Colonic mucosa (tissue), 4 donors: ENCODE data around the gene SPTAN1. TPM values are rescaled to one million over a fixed set of nuclear protein-coding genes. Genes with fewer than 3 reads are reported as not detected.

ENCODE experiments used
- DNase-seq: peaks from one replicate; pipeline ENCODE4 v3.0.0-alpha.2; 2020
- H3K27ac ChIP-seq: fragments of 200-600 bp; one replicate; pipeline ENCODE4 v1.8.0; 2021
- H3K27me3 ChIP-seq: fragments of 200-600 bp; one replicate; pipeline ENCODE4 v1.8.0; 2021
- H3K36me3 ChIP-seq: fragments of 200-600 bp; one replicate; pipeline ENCODE4 v1.8.0; 2021
- H3K4me1 ChIP-seq: fragments of 200-600 bp; one replicate; pipeline ENCODE4 v1.8.0; 2021; ENCODE audit warnings: mild to moderate bottlenecking
- H3K4me3 ChIP-seq: fragments of 200-600 bp; one replicate; pipeline ENCODE4 v1.8.0; 2021
- H3K9ac ChIP-seq, 2 donors: one replicate each; pipeline ENCODE4 v1.7.0; 2013; ENCODE audit warnings: control low read depth in 2 of 2, low read depth in 2 of 2, low read length in 2 of 2
- H3K9me3 ChIP-seq: fragments of 200-600 bp; one replicate; pipeline ENCODE4 v1.8.0; 2021
- CTCF ChIP-seq: fragments of 200-600 bp; IDR thresholded peaks from one replicate; pipeline ENCODE4 v1.8.0; 2022; ENCODE audit warnings: antibody characterized with exemption, mild to moderate bottlenecking
- intact Hi-C: fragments of 100-400 bp; cut with DNase I; formaldehyde crosslinking; loops from one replicate; pipeline ENCODE4 v1.14.1; 2022
- total RNA-seq, 2 donors: library from RNA; stranded (reverse); fragmentation: NEBNext Ultra II Directional in 1 of 2; extraction: Animal tissue kit (Norgen Biotek cat#: 25700) in 1 of 2; gene quantifications; one replicate each; pipeline ENCODE4 v1.2.1, GENCODE V29; 2021
- donor health status: healthy.
- donor health status: DM: no; HTN: no; CAD: no.
- donor health status: DM: no; HTN: no; CAD: no.

The SPTAN1 gene
- total RNA-seq, 2 donors from 2014 or later = 263 to 282 TPM

GRCh38 chr9:128624566-128624965 lies 72.2 kb downstream of the SPTAN1 start:
- DNase-seq = no peak
- intact Hi-C loops = no loop called here
- no peaks in the 10 kb centered on the region for H3K9me3 ChIP-seq
- no peak overlapping the region for H3K4me3 ChIP-seq
- H3K4me1 ChIP-seq = no peaks in the 10 kb centered on the region
- no peak overlapping the region for H3K27ac ChIP-seq
- H3K36me3 ChIP-seq = peaks cover 47% of the 10 kb centered on the region
- no peaks in the 10 kb centered on the region for H3K27me3 ChIP-seq
- no peak for TF ChIP-seq CTCF
- no peak overlapping the region for H3K9ac ChIP-seq

- Histone ChIP-seq H3K4me3 (no peak overlapping the region), H3K4me1 (no peaks in the 10 kb centered on the region), H3K9me3 (no peaks in the 10 kb centered on the region), H3K9ac (no peak overlapping the region), H3K36me3 (peaks cover 39% of the 10 kb centered on the region), H3K27ac (no peak overlapping the region), H3K27me3 (no peaks in the 10 kb centered on the region)
- peak; percentile 41 for DNase-seq
- TF ChIP-seq CTCF = no peak
- intact Hi-C loops = no loop called here
Measured at GRCh38 chr9:128625391-128626146, 73.2 kb downstream of the SPTAN1 start.

GRCh38 chr9:128626181-128626580 lies 73.8 kb downstream of the SPTAN1 start:
- no peak overlapping the region for H3K9ac ChIP-seq

GRCh38 chr9:128627127-128627715 lies 74.8 kb downstream of the SPTAN1 start:
- DNase-seq = no peak
- intact Hi-C loops = no loop called here
- H3K36me3 ChIP-seq = peaks cover 43% of the 10 kb centered on the region
- TF ChIP-seq CTCF = no peak
- no peaks in the 10 kb centered on the region for H3K4me1 ChIP-seq
- no peaks in the 10 kb centered on the region for H3K9me3 ChIP-seq
- no peak overlapping the region for H3K9ac ChIP-seq
- H3K4me3 ChIP-seq = no peak overlapping the region
- H3K27me3 ChIP-seq = no peaks in the 10 kb centered on the region
- no peak overlapping the region for H3K27ac ChIP-seq

More at GRCh38 chr9:128626181-128626580, 73.8 kb downstream of the SPTAN1 start:
- intact Hi-C loops = no loop called here
- H3K4me3 ChIP-seq = no peak overlapping the region
- no peaks in the 10 kb centered on the region for H3K27me3 ChIP-seq
- no peak for DNase-seq
- no peak overlapping the region for H3K27ac ChIP-seq
- H3K9me3 ChIP-seq = no peaks in the 10 kb centered on the region
- no peaks in the 10 kb centered on the region for H3K4me1 ChIP-seq
- no peak for TF ChIP-seq CTCF
- H3K36me3 ChIP-seq = peaks cover 34% of the 10 kb centered on the region

- Histone ChIP-seq H3K4me1 (no peaks in the 10 kb centered on the region), H3K36me3 (peaks cover 49% of the 10 kb centered on the region), H3K27me3 (no peaks in the 10 kb centered on the region), H3K9me3 (no peaks in the 10 kb centered on the region), H3K4me3 (no peak overlapping the region), H3K9ac (no peak overlapping the region), H3K27ac (no peak overlapping the region)
- no peak for DNase-seq
- TF ChIP-seq CTCF = no peak
- intact Hi-C loops = no loop called here
Measured at GRCh38 chr9:128627906-128628305, 75.5 kb downstream of the SPTAN1 start.
